GM12865 (cell line): ENCODE results near the gene PTPRK.
"Not testable (repeated sequence)": the region's sequence is repeated elsewhere in the genome, so short reads cannot be mapped to it uniquely, and the experiment has no call there.

Experiments
- DNase-seq: peaks from one replicate; pipeline ENCODE4 v3.0.0; 2010; ENCODE audit warnings: low read depth
- H3K4me3 ChIP-seq: 2 replicates; pipeline ENCODE4 v1.5.1; 2011; ENCODE audit warnings: mild to moderate bottlenecking, low read depth, low read length, control low read depth
- TF ChIP-seq, protein P1 (sequence below): IDR thresholded peaks from 2 replicates; pipeline ENCODE4 v1.5.1; 2011; ENCODE audit warnings: low read length, control low read depth, low read depth, inconsistent platforms; ENCODE audit not compliant: insufficient read depth; ENCODE audit errors: missing control alignments

The PTPRK gene

DNA sequence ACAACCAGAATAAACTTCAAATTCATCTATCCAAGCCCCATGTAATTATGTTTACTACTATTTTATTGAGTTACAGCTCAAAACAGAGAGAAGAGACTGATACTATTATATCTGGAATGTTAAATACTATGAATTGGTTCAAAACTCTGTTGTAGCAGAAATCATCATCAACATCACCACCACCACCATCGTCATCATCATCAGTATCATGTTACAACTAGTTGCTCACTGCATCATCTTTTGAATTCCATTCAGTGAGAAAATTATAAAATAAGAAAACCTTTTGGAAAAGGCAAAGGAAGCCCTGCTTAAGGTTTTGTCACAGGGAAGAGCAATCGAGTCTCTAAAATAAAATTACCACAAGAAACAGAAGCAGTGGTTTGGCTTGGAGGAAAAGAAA, 583.3 kb downstream of the PTPRK start:
- TF ChIP-seq, protein P1, sequence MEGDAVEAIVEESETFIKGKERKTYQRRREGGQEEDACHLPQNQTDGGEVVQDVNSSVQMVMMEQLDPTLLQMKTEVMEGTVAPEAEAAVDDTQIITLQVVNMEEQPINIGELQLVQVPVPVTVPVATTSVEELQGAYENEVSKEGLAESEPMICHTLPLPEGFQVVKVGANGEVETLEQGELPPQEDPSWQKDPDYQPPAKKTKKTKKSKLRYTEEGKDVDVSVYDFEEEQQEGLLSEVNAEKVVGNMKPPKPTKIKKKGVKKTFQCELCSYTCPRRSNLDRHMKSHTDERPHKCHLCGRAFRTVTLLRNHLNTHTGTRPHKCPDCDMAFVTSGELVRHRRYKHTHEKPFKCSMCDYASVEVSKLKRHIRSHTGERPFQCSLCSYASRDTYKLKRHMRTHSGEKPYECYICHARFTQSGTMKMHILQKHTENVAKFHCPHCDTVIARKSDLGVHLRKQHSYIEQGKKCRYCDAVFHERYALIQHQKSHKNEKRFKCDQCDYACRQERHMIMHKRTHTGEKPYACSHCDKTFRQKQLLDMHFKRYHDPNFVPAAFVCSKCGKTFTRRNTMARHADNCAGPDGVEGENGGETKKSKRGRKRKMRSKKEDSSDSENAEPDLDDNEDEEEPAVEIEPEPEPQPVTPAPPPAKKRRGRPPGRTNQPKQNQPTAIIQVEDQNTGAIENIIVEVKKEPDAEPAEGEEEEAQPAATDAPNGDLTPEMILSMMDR, result no peak

DNA sequence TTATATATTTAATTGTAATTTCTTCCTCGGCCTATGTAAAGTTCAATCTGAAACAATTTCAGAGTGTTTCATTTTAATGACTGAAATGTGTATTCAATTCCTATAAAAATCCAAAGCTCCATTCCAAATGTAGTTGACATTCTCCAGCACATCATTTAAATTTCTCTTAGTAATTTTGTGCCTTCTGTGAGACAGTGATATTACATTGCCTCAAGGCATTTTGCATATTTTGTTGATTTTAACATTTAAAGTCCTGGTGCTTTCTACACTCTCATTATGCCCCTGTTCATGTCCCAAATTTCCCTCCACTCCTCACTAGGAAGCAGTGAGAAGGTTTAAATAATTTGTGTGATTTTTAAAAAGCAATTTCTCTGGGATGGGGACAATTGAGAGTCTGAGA, 585.4 kb downstream of the PTPRK start:
- TF ChIP-seq, protein P1, result no peak
- no peak overlapping the region for H3K4me3 ChIP-seq
- no peak for DNase-seq

More for the DNA sequence above, 583.3 kb downstream of the PTPRK start:
- DNase-seq, result no peak
- no peak overlapping the region for H3K4me3 ChIP-seq

DNA sequence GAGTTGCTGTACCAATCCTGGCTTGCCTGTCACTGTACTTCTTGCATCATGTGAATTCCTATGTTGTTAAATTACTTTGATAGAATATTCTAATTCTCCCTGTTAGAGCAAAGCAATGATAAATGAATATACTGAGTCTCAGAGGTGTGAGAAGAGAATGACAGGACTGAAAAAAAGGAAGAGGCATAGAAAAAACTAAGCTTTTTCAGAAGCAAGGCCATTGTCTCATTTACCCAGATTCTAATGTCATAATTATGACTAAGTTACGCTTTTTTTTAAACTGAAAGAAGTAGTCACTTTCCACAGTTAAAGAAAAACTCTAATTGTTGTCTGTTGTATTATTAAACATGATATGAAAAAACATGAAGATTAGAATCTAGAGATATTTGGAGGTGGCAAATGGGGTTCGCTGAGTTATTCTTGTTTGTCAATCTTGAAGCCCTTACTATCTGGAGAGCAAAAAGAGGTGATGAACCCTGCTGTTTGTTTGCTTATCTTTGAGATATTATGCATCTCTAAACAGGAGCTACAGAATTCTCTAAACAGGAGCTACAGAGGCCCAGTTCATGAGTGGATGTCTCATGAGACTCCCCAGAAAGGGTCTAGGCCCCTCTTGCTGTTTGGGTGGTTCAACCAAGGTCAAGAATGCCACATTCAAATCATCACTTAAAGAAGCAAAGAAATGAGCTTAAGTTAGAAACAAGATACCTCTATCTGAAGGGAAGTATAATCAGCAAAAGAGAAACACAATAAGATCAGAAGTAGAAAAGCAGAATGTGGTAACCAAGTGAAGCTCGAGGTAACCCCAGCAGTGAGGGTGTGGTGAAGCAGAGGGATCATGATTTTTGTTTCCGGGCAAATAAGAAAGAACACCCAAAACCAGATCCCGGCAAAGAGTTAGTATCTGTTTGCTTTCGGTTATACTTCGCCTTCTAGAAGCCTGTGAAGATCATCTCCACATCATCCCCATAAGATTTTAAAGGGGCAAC, 586.3 kb downstream of the PTPRK start:
- DNase-seq, result no peak
- no peak overlapping the region for H3K4me3 ChIP-seq
- TF ChIP-seq, protein P1, result no peak

DNA sequence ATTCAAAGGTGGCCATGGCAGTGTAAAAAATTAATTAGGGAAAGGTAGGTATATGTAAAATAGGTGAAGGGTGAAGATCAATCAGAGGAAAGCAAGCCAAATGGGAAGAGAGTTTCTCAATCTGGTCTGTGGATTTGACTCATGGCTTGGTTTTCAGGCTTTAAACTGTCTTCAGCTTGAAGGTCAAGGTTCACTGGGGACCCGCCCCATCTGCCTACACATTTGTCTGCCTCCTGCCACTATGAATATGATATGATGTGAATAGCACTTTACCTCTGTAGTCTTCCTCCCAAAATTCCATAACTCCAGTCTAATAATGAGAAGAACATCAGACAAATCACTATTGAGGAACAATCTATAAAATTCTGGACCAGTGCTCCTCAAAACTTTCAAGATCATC, 587.3 kb downstream of the PTPRK start:
- TF ChIP-seq, protein P1, result no peak
- no peak for DNase-seq

DNA sequence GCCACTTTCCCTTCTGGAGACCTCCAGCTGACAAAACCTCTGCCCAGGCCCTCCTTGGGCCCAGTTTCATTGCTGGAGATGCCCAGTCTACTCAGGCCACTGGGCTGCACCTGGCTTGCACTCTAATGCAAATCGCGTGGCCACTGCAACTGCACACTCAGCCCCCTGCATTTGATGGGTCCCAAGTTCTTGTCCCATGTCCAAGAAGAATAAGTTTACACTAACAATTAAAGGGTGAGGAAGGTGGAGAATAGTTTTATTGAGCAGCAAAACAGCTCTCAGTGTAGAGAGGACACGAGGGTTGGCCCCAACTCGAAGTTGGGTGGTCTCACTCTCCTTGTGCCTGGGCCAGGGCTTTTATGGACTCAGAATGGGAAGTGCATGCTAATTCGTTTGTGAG, 587.7 kb downstream of the PTPRK start:
- TF ChIP-seq, protein P1, result no peak
- no peak overlapping the region for H3K4me3 ChIP-seq
- DNase-seq, result no peak

More for the DNA sequence above, 587.3 kb downstream of the PTPRK start:
- H3K4me3 ChIP-seq, result no peak overlapping the region

DNA sequence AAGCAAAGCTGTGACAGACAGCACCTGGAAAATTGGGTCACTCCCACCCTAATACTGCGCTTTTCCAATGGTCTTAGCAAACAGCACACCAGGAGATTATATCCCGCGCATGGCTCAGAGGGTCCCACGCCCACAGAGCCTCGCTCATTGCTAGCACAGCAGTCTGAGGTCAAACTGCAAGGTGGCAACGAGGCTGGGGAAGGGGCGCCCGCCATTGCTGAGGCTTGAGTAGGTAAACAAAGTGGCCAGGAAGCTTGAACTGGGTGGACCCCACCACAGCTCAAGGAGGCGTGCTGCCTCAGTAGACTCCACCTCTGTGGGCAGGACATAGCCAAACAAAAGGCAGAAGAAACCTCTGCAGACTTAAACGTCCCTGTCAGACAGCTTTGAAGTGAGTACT, 594.0 kb downstream of the PTPRK start:
- not testable (repeated sequence) for DNase-seq, H3K4me3 ChIP-seq

DNA sequence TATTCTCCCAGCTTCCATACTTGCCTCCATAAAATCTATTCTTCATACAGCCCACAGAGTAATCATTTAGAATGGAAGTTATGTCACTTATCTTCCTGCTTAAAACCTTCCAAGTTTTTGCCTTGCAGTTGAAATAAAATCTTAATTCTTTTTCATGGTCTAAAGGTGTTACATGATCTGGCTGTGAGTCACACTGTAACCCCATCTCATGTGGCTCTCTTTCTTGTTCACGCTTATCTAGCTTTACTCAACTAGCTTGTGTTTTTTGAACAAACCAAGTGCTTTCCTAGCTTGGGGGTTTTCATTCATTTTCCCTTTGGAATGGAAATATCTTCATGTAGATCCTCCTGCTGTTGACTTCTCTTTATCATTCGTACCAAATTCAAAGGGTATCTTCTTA, 596.0 kb downstream of the PTPRK start:
- DNase-seq, result no peak
- TF ChIP-seq, protein P1, result no peak
- no peak overlapping the region for H3K4me3 ChIP-seq
